Body of pancreas (tissue), 4 donors: ENCODE results near the gene SH2D3A.

Experiments used
- POLR2A ChIP-seq, 3 donors: fragments of 450-650 bp; IDR thresholded peaks; one replicate each; pipeline ENCODE4 v1.6.1; 2016; ENCODE audit warnings: antibody characterized with exemption in 3 of 3, mild to moderate bottlenecking in 2 of 3
- TF ChIP-seq, protein P1 (sequence below), 7 experiments: fragments of 450-650 bp in 4 of 7; fragments of 200-600 bp in 3 of 7; sonication (generic) in 3 of 7; IDR thresholded peaks; one replicate each; pipeline ENCODE4 v1.5.1; 2016 to 2019; ENCODE audit warnings: antibody characterized with exemption in 7 of 7

DNA sequence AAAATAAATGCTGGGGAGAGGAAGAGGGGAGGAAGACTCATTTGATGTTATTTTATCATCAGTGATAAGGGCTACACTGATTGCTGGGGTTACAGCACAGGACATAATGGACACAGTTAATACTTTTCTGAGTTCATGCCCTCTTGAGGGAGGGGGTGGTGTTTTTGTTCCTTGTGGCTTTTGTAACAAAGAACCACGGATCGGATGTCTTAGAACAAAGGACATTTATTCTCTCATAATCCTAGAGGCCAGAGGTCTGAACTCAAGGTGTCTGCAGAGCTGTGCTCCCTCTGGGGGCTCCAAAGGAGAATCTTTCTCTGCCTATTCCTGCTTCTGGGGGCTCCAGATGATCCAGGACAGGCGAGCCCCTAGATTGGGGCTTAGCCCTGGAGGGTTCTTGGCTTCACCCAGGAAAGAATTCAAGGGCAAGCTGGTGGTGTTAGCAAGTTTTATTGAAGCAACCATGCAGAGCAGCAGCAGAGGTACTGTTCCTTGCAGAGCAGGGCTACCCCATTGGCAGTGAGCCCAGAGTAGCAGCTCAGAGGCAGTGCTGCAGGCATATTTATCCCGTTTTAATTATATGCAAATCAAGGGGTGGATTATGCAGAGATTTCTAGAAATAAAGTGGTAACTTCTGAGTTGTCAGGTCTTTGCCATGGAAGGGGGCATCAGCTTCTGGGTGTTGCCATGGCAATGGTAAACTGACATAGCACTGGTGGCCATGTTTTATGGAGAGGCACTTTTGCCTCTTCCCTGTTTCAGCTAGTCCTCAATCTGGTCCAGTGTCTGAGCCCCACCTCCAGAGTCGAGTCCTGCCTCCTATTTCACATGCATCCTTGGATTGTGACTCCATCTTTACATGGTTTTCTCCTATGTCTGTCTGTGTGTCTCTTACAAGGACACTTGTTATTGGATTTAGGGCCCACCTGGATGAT, 23.2 kb upstream of the SH2D3A start:
- no peak for TF ChIP-seq POLR2A (IDR thresholded peaks at IDR 0.05)
- TF ChIP-seq, protein P1, sequence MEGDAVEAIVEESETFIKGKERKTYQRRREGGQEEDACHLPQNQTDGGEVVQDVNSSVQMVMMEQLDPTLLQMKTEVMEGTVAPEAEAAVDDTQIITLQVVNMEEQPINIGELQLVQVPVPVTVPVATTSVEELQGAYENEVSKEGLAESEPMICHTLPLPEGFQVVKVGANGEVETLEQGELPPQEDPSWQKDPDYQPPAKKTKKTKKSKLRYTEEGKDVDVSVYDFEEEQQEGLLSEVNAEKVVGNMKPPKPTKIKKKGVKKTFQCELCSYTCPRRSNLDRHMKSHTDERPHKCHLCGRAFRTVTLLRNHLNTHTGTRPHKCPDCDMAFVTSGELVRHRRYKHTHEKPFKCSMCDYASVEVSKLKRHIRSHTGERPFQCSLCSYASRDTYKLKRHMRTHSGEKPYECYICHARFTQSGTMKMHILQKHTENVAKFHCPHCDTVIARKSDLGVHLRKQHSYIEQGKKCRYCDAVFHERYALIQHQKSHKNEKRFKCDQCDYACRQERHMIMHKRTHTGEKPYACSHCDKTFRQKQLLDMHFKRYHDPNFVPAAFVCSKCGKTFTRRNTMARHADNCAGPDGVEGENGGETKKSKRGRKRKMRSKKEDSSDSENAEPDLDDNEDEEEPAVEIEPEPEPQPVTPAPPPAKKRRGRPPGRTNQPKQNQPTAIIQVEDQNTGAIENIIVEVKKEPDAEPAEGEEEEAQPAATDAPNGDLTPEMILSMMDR (IDR thresholded peaks at IDR 0.05), result no peak
